GM12878 (cell line): ENCODE results near the gene TRIP11. TPM values are rescaled to one million over a fixed set of nuclear protein-coding genes. Genes with fewer than 3 reads are reported as not detected.

ENCODE experiments used
- ATAC-seq: fragments of 200-7000 bp; cut with Tn5 transposase; 3 replicates; pipeline ENCODE4 v1.9.1; 2020; ENCODE audit warnings: mild to moderate bottlenecking, moderate library complexity
- BruUV-seq: library from RNA; stranded (reverse); fragments of 400-500 nt; replicated peaks from 2 replicates; lab custom pipeline; 2021; lab: Mats Ljungman, UMichigan
- CTCF ChIA-PET: fragments of 300-600 bp; sonication (Branson Sonifier 250); formaldehyde crosslinking; extraction: SDS; loops from one replicate; lab custom pipeline; 2021; ENCODE audit warnings: inconsistent platforms; lab: Yijun Ruan, JAX
- POLR2A ChIA-PET: fragments of 350-600 bp; formaldehyde crosslinking; extraction: SDS; loops from one replicate; lab custom pipeline; 2021; ENCODE audit warnings: inconsistent platforms; lab: Charles Lee
- RAD21 ChIA-PET: fragments of 300-600 bp; sonication (Branson Sonifier 250); formaldehyde crosslinking; loops from one replicate; lab custom pipeline; 2023; ENCODE audit warnings: antibody characterized with exemption; ENCODE audit not compliant: unreplicated experiment; lab: Charles Lee
- SMC1A ChIA-PET: fragments of 300-600 bp; sonication (Branson Sonifier 250); formaldehyde crosslinking; loops from one replicate; lab custom pipeline; 2023; ENCODE audit not compliant: unreplicated experiment, uncharacterized antibody; lab: Charles Lee
- DNase-seq: peaks from one replicate; pipeline ENCODE4 v3.0.0-alpha.2; 2011; ENCODE audit warnings: low read depth, low spot score
- FAIRE-seq: peaks from 3 replicates; lab custom pipeline; 2011; peaks lifted over from hg19 to GRCh38; lab: Jason Lieb, UNC
- H2AFZ ChIP-seq: 2 replicates; pipeline ENCODE4 v1.6.0; 2011; ENCODE audit warnings: low read depth, low read length, control low read depth; ENCODE audit not compliant: control insufficient read depth
- H3K27ac ChIP-seq: 2 replicates; pipeline ENCODE4 v1.5.1; 2011; ENCODE audit warnings: control low read depth; ENCODE audit not compliant: control insufficient read depth, insufficient read depth
- H3K27me3 ChIP-seq, 2 experiments: replicated peaks in 1 of 2; 2 replicates each; pipeline versions ENCODE4 v1.6.0 to v1.6.1; 2011; ENCODE audit warnings: low read length in 1 of 2; ENCODE audit not compliant: control insufficient read depth in 2 of 2, insufficient read depth in 2 of 2
- H3K36me3 ChIP-seq, 2 experiments: 2 replicates each; pipeline ENCODE4 v1.5.1; 2011; ENCODE audit warnings: low read length in 1 of 2; ENCODE audit not compliant: control insufficient read depth in 2 of 2, insufficient read depth in 2 of 2
- H3K4me1 ChIP-seq: 2 replicates; pipeline ENCODE4 v1.6.1; 2011; ENCODE audit warnings: mild to moderate bottlenecking, low read length, moderate library complexity, mixed read lengths; ENCODE audit not compliant: control insufficient read depth, insufficient read depth
- H3K4me2 ChIP-seq: 2 replicates; pipeline ENCODE4 v1.6.0; 2011; ENCODE audit warnings: control low read depth; ENCODE audit not compliant: control insufficient read depth, insufficient read depth
- H3K4me3 ChIP-seq: fragments of 200-600 bp; sonication (generic); 2 replicates; pipeline ENCODE4 v1.5.1; 2016
- H3K79me2 ChIP-seq: 2 replicates; pipeline ENCODE4 v1.6.0; 2011; ENCODE audit warnings: low read length; ENCODE audit not compliant: control insufficient read depth, insufficient read depth
- H3K9ac ChIP-seq: 2 replicates; pipeline ENCODE4 v1.8.0; 2011; ENCODE audit warnings: low read length, control low read depth, mixed read lengths; ENCODE audit not compliant: control insufficient read depth, insufficient read depth
- H3K9me3 ChIP-seq: replicated peaks from 3 replicates; pipeline ENCODE4 v1.5.1; 2011; ENCODE audit warnings: mild to moderate bottlenecking, low read length; ENCODE audit not compliant: control insufficient read depth, insufficient read depth
- H4K20me1 ChIP-seq: 2 replicates; pipeline ENCODE4 v1.6.0; 2011; ENCODE audit not compliant: control insufficient read depth, insufficient read depth
- BRCA1 ChIP-seq: IDR thresholded peaks from 2 replicates; pipeline ENCODE4 v1.6.1; 2011; ENCODE audit warnings: low read depth, low read length, improper control_type of control experiment
- CREB1 ChIP-seq: IDR thresholded peaks from 2 replicates; pipeline ENCODE4 v1.6.1; 2012; ENCODE audit warnings: low read depth, mild to moderate bottlenecking, inconsistent platforms
- CTCF ChIP-seq, 3 experiments: IDR thresholded peaks in 2 of 3; conservative IDR thresholded peaks in 1 of 3; 2 replicates each; pipeline ENCODE4 v1.5.1; 2011; ENCODE audit warnings: low read depth in 3 of 3, low read length in 3 of 3, mild to moderate bottlenecking in 3 of 3, control low read depth in 2 of 3, moderate library complexity in 2 of 3, inconsistent platforms in 1 of 3, mixed read lengths in 1 of 3; ENCODE audit not compliant: control insufficient read depth in 2 of 3, insufficient read depth in 1 of 3; ENCODE audit errors: extremely low read depth in 1 of 3
- DPF2 ChIP-seq: fragments of 450-650 bp; IDR thresholded peaks from 2 replicates; pipeline ENCODE4 v1.6.1; 2017; ENCODE audit warnings: mild to moderate bottlenecking
- EP300 ChIP-seq, 2 experiments: fragments of 150-350 bp in 1 of 2; IDR thresholded peaks; 2 replicates each; pipeline ENCODE4 v1.6.1; 2011 to 2012; ENCODE audit warnings: low read depth in 2 of 2, low read length in 2 of 2, borderline replicate concordance in 1 of 2, improper control_type of control experiment in 1 of 2, inconsistent platforms in 1 of 2; ENCODE audit not compliant: control insufficient read depth in 1 of 2
- JUND ChIP-seq: IDR thresholded peaks from 2 replicates; pipeline ENCODE4 v1.6.1; 2012; ENCODE audit warnings: low read depth, mild to moderate bottlenecking, low read length, improper control_type of control experiment, moderate library complexity
- MLLT1 ChIP-seq: fragments of 450-650 bp; IDR thresholded peaks from 2 replicates; pipeline ENCODE4 v1.6.1; 2016; ENCODE audit warnings: mild to moderate bottlenecking
- NFXL1 ChIP-seq: fragments of 450-650 bp; IDR thresholded peaks from 2 replicates; pipeline ENCODE4 v1.6.1; 2017; ENCODE audit warnings: antibody characterized with exemption, mild to moderate bottlenecking, borderline replicate concordance
- PAX5 ChIP-seq: IDR thresholded peaks from 2 replicates; pipeline ENCODE4 v1.6.1; 2011; ENCODE audit warnings: low read depth, low read length, borderline replicate concordance
- POU2F2 ChIP-seq: IDR thresholded peaks from 3 replicates; pipeline ENCODE4 v1.6.1; 2011; ENCODE audit warnings: low read depth, mild to moderate bottlenecking, low read length, borderline replicate concordance
- RBBP5 ChIP-seq: fragments of 200-600 bp; sonication (generic); conservative IDR thresholded peaks from 2 replicates; pipeline ENCODE4 v1.6.1; 2016
- RELB ChIP-seq: fragments of 450-650 bp; IDR thresholded peaks from 2 replicates; pipeline ENCODE4 v1.6.1; 2017; ENCODE audit warnings: low read depth, mild to moderate bottlenecking, moderate library complexity
- RUNX3 ChIP-seq: IDR thresholded peaks from 2 replicates; pipeline ENCODE4 v1.6.1; 2012; ENCODE audit warnings: low read length, inconsistent platforms
- SIN3A ChIP-seq: IDR thresholded peaks from 2 replicates; pipeline ENCODE4 v1.6.1; 2012; ENCODE audit warnings: low read depth, low read length, improper control_type of control experiment
- SIX5 ChIP-seq: IDR thresholded peaks from 2 replicates; pipeline ENCODE4 v1.6.1; 2011; ENCODE audit warnings: mild to moderate bottlenecking, low read depth, low read length, moderate library complexity; ENCODE audit not compliant: severe bottlenecking
- SREBF2 ChIP-seq: IDR thresholded peaks from 2 replicates; pipeline ENCODE4 v1.6.1; 2012; ENCODE audit warnings: mild to moderate bottlenecking, low read length
- TARDBP ChIP-seq: IDR thresholded peaks from 2 replicates; pipeline ENCODE4 v1.6.1; 2016; ENCODE audit warnings: borderline replicate concordance
- WGBS: methylation state at CpG from one replicate; pipeline ENCODE4 v1.1.6; 2016; ENCODE audit warnings: low lambda C conversion rate; ENCODE audit not compliant: insufficient replicate concordance, insufficient coverage; ENCODE audit errors: missing lambda C conversion rate; 5-methylcytosine and 5-hydroxymethylcytosine counted together
- in situ Hi-C: fragments of 300-500 bp; cut with MboI; formaldehyde crosslinking; loops from 9 replicates; pipeline ENCODE4 v1.14.3; 2018; ENCODE audit warnings: mixed read lengths
- intact Hi-C: fragments of 100-400 bp; cut with micrococcal nuclease; formaldehyde crosslinking; loops from one replicate; pipeline ENCODE4 v1.14.2; 2022; ENCODE audit not compliant: unreplicated experiment
- polyA plus RNA-seq, 11 experiments: library from polyadenylated mRNA; depleted of rRNA in 4 of 11; unstranded in 6 of 11; stranded (reverse) in 5 of 11; fragments of >200 nt; fragmentation: Nextera tagmentation in 4 of 11; fragmentation: Illumina TruSeq in 1 of 11; extraction: Ambion mirVana in 4 of 11; extraction: Trizol in 1 of 11; gene quantifications; 1 replicate in 1 of 11; 2 replicates in 10 of 11; pipeline versions ENCODE4 v1.2.1 to v1.2.3, GENCODE V29; 2011 to 2016; ENCODE audit warnings: inconsistent platforms in 2 of 11, missing spikeins in 2 of 11, low read depth in 1 of 11
- total RNA-seq, 4 experiments: library from RNA; depleted of rRNA in 3 of 4; stranded (reverse); fragments of >200 nt in 3 of 4; fragmentation: Illumina TruSeq in 1 of 4; extraction: Trizol in 1 of 4; gene quantifications; 2 replicates each; pipeline versions ENCODE4 v1.2.1 to v1.2.3, GENCODE V29; 2013 to 2021

TRIP11 gene
- total and polyA plus RNA-seq, 10 of the 15 experiments (the other 5 are each of a cell fraction or from before 2014, with no cell fraction given), result 5.3 to 46.1 (median 19.9) TPM

GRCh38 chr14:91957876-91958313, 82.0 kb downstream of the TRIP11 start (continued):
- TF ChIP-seq CTCF (IDR thresholded peaks at IDR 0.05 in 2 of 3, conservative IDR thresholded peaks at IDR 0.05 in 1 of 3; ENCODE audit: control insufficient read depth in 2 of 3, extremely low read depth in 1 of 3, insufficient read depth in 1 of 3, low read depth in 3 of 3, low read length in 3 of 3) (no peak), SIX5 (no peak), EP300 (IDR thresholded peaks at IDR 0.05; ENCODE audit: borderline replicate concordance in 1 of 2, control insufficient read depth in 1 of 2, low read depth in 2 of 2, low read length in 2 of 2) (no peak), RUNX3 (no peak)

GRCh38 chr14:91956616-91957015, 83.2 kb downstream of the TRIP11 start:
- Histone ChIP-seq H4K20me1 (no peaks in the 10 kb centered on the region), H3K27me3 (no peaks in the 10 kb centered on the region), H3K4me3 (no peak overlapping the region), H3K27ac (no peak overlapping the region), H2AFZ (no peak overlapping the region), H3K4me1 (no peaks in the 10 kb centered on the region), H3K9ac (no peak overlapping the region), H3K36me3 (no peaks in the 10 kb centered on the region; a peak in 1 of 4 replicates), H3K79me2 (no peaks in the 10 kb centered on the region), H3K4me2 (no peak overlapping the region), H3K9me3 (no peaks in the 10 kb centered on the region)
- DNase-seq, result no peak
- RAD21 ChIA-PET, result no interaction called here
- in situ Hi-C loops (no loop called here), intact Hi-C loops (no loop called here)
- POLR2A ChIA-PET, result no interaction called here
- CTCF ChIA-PET, result no interaction called here
- WGBS, result 60% methylated on average over 5 of the region's 5 CpGs
- no TSS peak for BruUV-seq
- SMC1A ChIA-PET, result no interaction called here
- no peak for FAIRE-seq
- no peak for ATAC-seq
- no peak for TF ChIP-seq CTCF (IDR thresholded peaks at IDR 0.05 in 2 of 3, conservative IDR thresholded peaks at IDR 0.05 in 1 of 3; ENCODE audit: control insufficient read depth in 2 of 3, extremely low read depth in 1 of 3, insufficient read depth in 1 of 3, low read depth in 3 of 3, low read length in 3 of 3)
- TF ChIP-seq RBBP5, result no peak
- no peak for TF ChIP-seq MLLT1
- no peak for TF ChIP-seq PAX5
- no peak for TF ChIP-seq SREBF2
- TF ChIP-seq POU2F2, result no peak
- TF ChIP-seq CREB1, result no peak
- TF ChIP-seq TARDBP, result no peak
- no peak for TF ChIP-seq SIN3A
- no peak for TF ChIP-seq JUND
- TF ChIP-seq NFXL1, result no peak
- TF ChIP-seq DPF2, result no peak
- no peak for TF ChIP-seq BRCA1
- TF ChIP-seq RELB, result no peak
